Activated CD4-positive, alpha-beta T cell treated with anti-CD3 and anti-CD28 coated beads for 4 hours (primary cell): Measurements from ENCODE around the gene SAMD4B.

Source experiments
- DNase-seq, 2 donors: peaks; one replicate each; pipeline ENCODE4 v3.0.0-alpha.2; 2020

The SAMD4B gene

GRCh38 chr19:39397360-39398296 is 55.4 kb downstream of the SAMD4B start:
- peak; percentile 90 to 96 for DNase-seq

GRCh38 chr19:39398297-39398864 is 56.2 kb downstream of the SAMD4B start:
- DNase-seq: peak; percentile 47 to 59

GRCh38 chr19:39399668-39400050 is 57.4 kb downstream of the SAMD4B start:
- no peak for DNase-seq

- no peak for DNase-seq
Measured at GRCh38 chr19:39400061-39400460, 57.8 kb downstream of the SAMD4B start.

GRCh38 chr19:39401070-39401548 is 58.9 kb downstream of the SAMD4B start:
- DNase-seq: no peak

GRCh38 chr19:39401549-39402345 is 59.5 kb downstream of the SAMD4B start:
- DNase-seq: peak; percentile 73 to 79

- peak; percentile 80 to 88 for DNase-seq
Measured at GRCh38 chr19:39402346-39403300, 60.4 kb downstream of the SAMD4B start.

GRCh38 chr19:39403331-39404312 is 61.4 kb downstream of the SAMD4B start:
- peak; percentile 94 to 95 for DNase-seq

- DNase-seq: peak in 1 of 2 donors; percentile 17
Measured at GRCh38 chr19:39405261-39405957, 63.2 kb downstream of the SAMD4B start.

GRCh38 chr19:39405958-39406655 is 63.9 kb downstream of the SAMD4B start:
- DNase-seq: peak; percentile 91 to 93

GRCh38 chr19:39406656-39407409 is 64.6 kb downstream of the SAMD4B start, which contains the start of gene ZFP36:
ZFP36 (plus strand) TSS chr19:39406847; CDS start chr19:39406905, 58 bp downstream.
- peak; percentile 87 to 90 for DNase-seq

- DNase-seq: no peak
Measured at GRCh38 chr19:39407410-39407659, 65.1 kb downstream of the SAMD4B start.

GRCh38 chr19:39407660-39408391 is 65.6 kb downstream of the SAMD4B start:
- peak; percentile 45 to 59 for DNase-seq

GRCh38 chr19:39408392-39409207 is 66.4 kb downstream of the SAMD4B start:
- no peak for DNase-seq

GRCh38 chr19:39409208-39410016 is 67.2 kb downstream of the SAMD4B start:
- DNase-seq: peak; percentile 84 to 89
